GM21367 (cell line): ENCODE results near the gene NETO1.

ENCODE experiments used
- ATAC-seq: cut with Tn5 transposase; IDR thresholded peaks from one replicate; pipeline ENCODE4 v1.9.1; 2021; ENCODE audit not compliant: unreplicated experiment

NETO1 gene

GRCh38 chr18:72867746-72868584 lies at the start of gene NETO1:
NETO1 (minus strand) TSS chr18:72867987; CDS start chr18:72867291, 696 bp downstream.
- no peak for ATAC-seq

- no peak for ATAC-seq
These were observed 42.3 kb upstream of the NETO1 start for GRCh38 chr18:72910045-72910444.

DNA sequence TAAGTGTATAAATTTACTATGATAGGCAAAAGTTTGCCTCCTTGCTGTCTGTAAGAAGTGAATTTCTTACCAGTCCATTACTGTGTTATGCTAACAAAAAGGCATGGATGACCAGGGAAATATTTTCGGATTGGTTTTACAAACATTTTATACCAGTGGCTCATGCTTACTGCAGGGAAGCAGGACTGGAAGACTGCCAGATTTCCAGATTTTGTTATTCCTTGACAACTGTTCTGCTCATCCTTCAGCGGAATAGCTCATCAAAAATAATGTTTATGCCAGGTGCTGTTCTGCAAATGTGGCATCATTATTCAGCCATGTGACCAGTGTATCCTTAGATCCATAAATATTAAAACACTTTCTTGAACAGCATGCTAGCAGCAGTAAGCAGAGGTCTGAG lies 40.4 kb upstream of the NETO1 start:
- ATAC-seq = no peak

GRCh38 chr18:72903033-72903432 lies 35.2 kb upstream of the NETO1 start:
- no peak for ATAC-seq

DNA sequence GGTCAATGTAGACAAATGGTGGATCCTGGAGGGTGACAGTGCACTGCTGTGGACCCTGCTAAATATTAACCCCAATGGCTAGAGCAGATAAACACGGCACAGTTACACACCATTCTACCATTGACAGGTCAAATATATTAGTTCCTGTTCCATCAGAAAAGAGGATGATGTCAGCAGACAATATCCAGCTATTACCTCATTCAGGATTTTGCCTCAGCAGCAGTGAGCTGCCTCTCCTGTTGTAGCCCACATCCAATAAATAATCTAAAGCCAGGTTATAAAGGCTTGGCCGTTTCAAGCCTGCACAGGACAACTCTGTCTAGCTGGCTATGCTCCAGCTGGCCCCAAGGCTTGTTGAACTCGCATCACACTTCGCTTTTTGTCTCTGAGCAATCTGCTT lies 31.6 kb upstream of the NETO1 start:
- no peak for ATAC-seq

GRCh38 chr18:72898870-72899269 lies 31.1 kb upstream of the NETO1 start:
- ATAC-seq = no peak

GRCh38 chr18:72895548-72895947 lies 27.8 kb upstream of the NETO1 start:
- ATAC-seq = no peak

GRCh38 chr18:72878561-72878960 lies 10.8 kb upstream of the NETO1 start:
- ATAC-seq = no peak

- ATAC-seq = no peak
These were observed 10.4 kb upstream of the NETO1 start for GRCh38 chr18:72878143-72878542.

- ATAC-seq = no peak
These were observed 3.3 kb upstream of the NETO1 start for GRCh38 chr18:72871091-72871490.

- ATAC-seq = no peak
These were observed 1.7 kb upstream of the NETO1 start for GRCh38 chr18:72869226-72870185.

- ATAC-seq = no peak
These were observed 918 bp upstream of the NETO1 start for GRCh38 chr18:72868585-72869225.

- ATAC-seq = no peak
These were observed 664 bp downstream of the NETO1 start for GRCh38 chr18:72866901-72867745.

DNA sequence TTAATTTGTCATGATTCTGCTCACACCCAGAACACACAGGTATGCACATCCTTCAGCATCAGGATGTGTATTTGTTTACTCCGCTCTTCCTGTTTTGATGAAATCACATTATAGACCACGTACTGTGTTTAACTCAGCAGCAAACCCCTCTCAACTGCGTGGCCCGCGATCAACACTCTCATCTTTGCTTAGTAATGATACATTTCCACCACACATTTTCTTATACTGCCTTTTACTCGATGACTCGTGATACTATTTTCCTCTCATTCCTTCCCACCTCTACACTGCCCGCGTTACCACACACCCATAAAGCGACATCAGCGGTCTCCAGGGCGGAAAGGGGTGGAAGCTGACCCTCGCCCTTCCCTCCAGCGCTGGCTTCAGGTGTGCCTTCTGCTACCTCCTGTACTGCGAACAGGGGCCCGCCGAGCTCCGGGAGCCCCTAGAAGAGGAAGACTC lies 1.3 kb downstream of the NETO1 start:
- no peak for ATAC-seq

GRCh38 chr18:72863754-72864153 lies 4.0 kb downstream of the NETO1 start:
- no peak for ATAC-seq

DNA sequence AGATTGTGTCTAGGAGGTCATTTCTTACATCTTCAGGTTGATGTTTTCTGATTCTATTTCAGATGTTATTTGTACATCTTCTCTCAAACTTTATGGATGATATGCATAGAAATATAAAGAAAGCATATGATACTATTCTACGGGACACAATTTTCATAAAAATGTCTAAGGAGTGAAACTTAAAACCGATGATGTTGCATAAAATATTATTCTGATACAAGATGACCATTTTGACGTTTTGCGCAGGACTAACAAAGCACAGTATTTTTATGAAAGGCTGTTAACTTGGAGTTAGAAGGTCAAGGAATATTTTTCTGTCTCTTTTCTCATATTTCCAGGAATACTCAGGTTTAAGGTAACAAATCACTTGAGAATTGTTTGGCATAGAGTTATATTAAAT lies 8.7 kb downstream of the NETO1 start:
- no peak for ATAC-seq

GRCh38 chr18:72849671-72850070 lies 18.1 kb downstream of the NETO1 start:
- ATAC-seq = no peak

- ATAC-seq = no peak
These were observed 19.1 kb downstream of the NETO1 start for GRCh38 chr18:72848503-72849237.

GRCh38 chr18:72847771-72848170 lies 20.0 kb downstream of the NETO1 start:
- no peak for ATAC-seq
